ENCODE data around the gene ZNF547. TPM values are rescaled to one million over a fixed set of nuclear protein-coding genes. Genes with fewer than 3 reads are reported as not detected.

ZNF547 gene
- total and polyA plus RNA-seq, 2 of the 8 experiments (the other 6 are each of a cell fraction or from before 2014, with no cell fraction given), result 1.1 to 2.1 TPM

GRCh38 chr19:57395710-57396109, 32.4 kb downstream of the ZNF547 start (continued):
- TF ChIP-seq ATF3 (IDR thresholded peaks at IDR 0.05; ENCODE audit: insufficient read depth, low read depth, low read length) (no peak), GABPA (IDR thresholded peaks at IDR 0.05; ENCODE audit: borderline replicate concordance, insufficient read depth, low read length) (no peak), SUZ12 (IDR thresholded peaks at IDR 0.05; ENCODE audit: low read length) (no peak), BRCA1 (IDR thresholded peaks at IDR 0.05; ENCODE audit: low read depth, low read length) (no peak)

Data from H1 (cell line).